Measurements from ENCODE around the gene TPRN.

Gene TPRN

GRCh38 chr9:137174722-137175293 lies 25.7 kb downstream of the TPRN start:
- no peaks in the 10 kb centered on the region for H3K9me3 ChIP-seq (ENCODE audit: insufficient read depth, low read length)
- no peaks in the 10 kb centered on the region for H3K36me3 ChIP-seq (ENCODE audit: low read length)
- no peak overlapping the region for H3K4me3 ChIP-seq (ENCODE audit: insufficient read depth, low read length, poor library complexity, severe bottlenecking)
- peak overlapping the region; percentile 7 for H3K4me2 ChIP-seq (ENCODE audit: low read depth, low read length, poor library complexity, severe bottlenecking)
- no peak overlapping the region for H3K9ac ChIP-seq (ENCODE audit: low read length)
- no peak overlapping the region for H3K27ac ChIP-seq (ENCODE audit: low read depth, low read length)
- H3K27me3 ChIP-seq (ENCODE audit: low read length), result no peaks in the 10 kb centered on the region
- TF ChIP-seq CTCF (IDR thresholded peaks at IDR 0.05; ENCODE audit: insufficient read depth, low read length, poor library complexity, severe bottlenecking) (no peak), EZH2phosphoT487 (conservative IDR thresholded peaks at IDR 0.05; ENCODE audit: low read length) (no peak)
- no peaks in the 10 kb centered on the region for H3K9me2 ChIP-seq (replicated peaks; ENCODE audit: insufficient read depth, low read length)
- no peaks in the 10 kb centered on the region for H4K20me1 ChIP-seq (ENCODE audit: low read depth, low read length)
- H3K79me2 ChIP-seq (ENCODE audit: insufficient read depth, low read length), result no peaks in the 10 kb centered on the region
- H3F3A ChIP-seq (ENCODE audit: insufficient read depth), result no peaks in the 10 kb centered on the region
- no peak overlapping the region for H2AFZ ChIP-seq (ENCODE audit: low read depth, low read length, severe bottlenecking)

- no peak overlapping the region for H3K9ac ChIP-seq (ENCODE audit: low read length)
- H3K4me3 ChIP-seq (ENCODE audit: insufficient read depth, low read length, poor library complexity, severe bottlenecking), result no peak overlapping the region
- no peaks in the 10 kb centered on the region for H3K9me3 ChIP-seq (ENCODE audit: insufficient read depth, low read length)
- no peaks in the 10 kb centered on the region for H3K27me3 ChIP-seq (ENCODE audit: low read length)
- H2AFZ ChIP-seq (ENCODE audit: low read depth, low read length, severe bottlenecking), result no peak overlapping the region
- H3K4me2 ChIP-seq (ENCODE audit: low read depth, low read length, poor library complexity, severe bottlenecking), result no peak overlapping the region
- no peaks in the 10 kb centered on the region for H4K20me1 ChIP-seq (ENCODE audit: low read depth, low read length)
- no peaks in the 10 kb centered on the region for H3K9me2 ChIP-seq (replicated peaks; ENCODE audit: insufficient read depth, low read length)
- H3K79me2 ChIP-seq (ENCODE audit: insufficient read depth, low read length), result no peaks in the 10 kb centered on the region
- H3K27ac ChIP-seq (ENCODE audit: low read depth, low read length), result no peak overlapping the region
- no peaks in the 10 kb centered on the region for H3F3A ChIP-seq (ENCODE audit: insufficient read depth)
- no peaks in the 10 kb centered on the region for H3K36me3 ChIP-seq (ENCODE audit: low read length)
- no peak for TF ChIP-seq CTCF (IDR thresholded peaks at IDR 0.05; ENCODE audit: insufficient read depth, low read length, poor library complexity, severe bottlenecking)
- no peak for TF ChIP-seq EZH2phosphoT487 (conservative IDR thresholded peaks at IDR 0.05; ENCODE audit: low read length)
Measured at GRCh38 chr9:137173796-137174664, 26.5 kb downstream of the TPRN start.

GRCh38 chr9:137172901-137173795 lies 27.4 kb downstream of the TPRN start:
- no peak overlapping the region for H3K4me2 ChIP-seq (ENCODE audit: low read depth, low read length, poor library complexity, severe bottlenecking)
- no peak overlapping the region for H2AFZ ChIP-seq (ENCODE audit: low read depth, low read length, severe bottlenecking)
- no peaks in the 10 kb centered on the region for H3K79me2 ChIP-seq (ENCODE audit: insufficient read depth, low read length)
- no peak overlapping the region for H3K4me3 ChIP-seq (ENCODE audit: insufficient read depth, low read length, poor library complexity, severe bottlenecking)
- no peaks in the 10 kb centered on the region for H4K20me1 ChIP-seq (ENCODE audit: low read depth, low read length)
- H3K36me3 ChIP-seq (ENCODE audit: low read length), result no peaks in the 10 kb centered on the region
- no peak for TF ChIP-seq EZH2phosphoT487 (conservative IDR thresholded peaks at IDR 0.05; ENCODE audit: low read length)
- TF ChIP-seq CTCF (IDR thresholded peaks at IDR 0.05; ENCODE audit: insufficient read depth, low read length, poor library complexity, severe bottlenecking), result no peak
- H3K27ac ChIP-seq (ENCODE audit: low read depth, low read length), result no peak overlapping the region
- H3K27me3 ChIP-seq (ENCODE audit: low read length), result no peaks in the 10 kb centered on the region
- no peak overlapping the region for H3K9ac ChIP-seq (ENCODE audit: low read length)
- no peaks in the 10 kb centered on the region for H3K9me3 ChIP-seq (ENCODE audit: insufficient read depth, low read length)
- H3K9me2 ChIP-seq (replicated peaks; ENCODE audit: insufficient read depth, low read length), result no peaks in the 10 kb centered on the region
- H3F3A ChIP-seq (ENCODE audit: insufficient read depth), result no peaks in the 10 kb centered on the region
